ENCODE measurements around the gene DYNC1I1.

GRCh38 chr7:96045919-96046318 lies 273.6 kb downstream of the DYNC1I1 start:
- TF ChIP-seq BHLHE40 (IDR thresholded peaks at IDR 0.05; ENCODE audit: low read depth, low read length) (no peak), CTCF (conservative IDR thresholded peaks at IDR 0.05; ENCODE audit: low read depth, low read length) (no peak), RAD21 (IDR thresholded peaks at IDR 0.05; ENCODE audit: low read length) (no peak), FOS (IDR thresholded peaks at IDR 0.05; ENCODE audit: low read depth, low read length) (no peak), SMC3 (IDR thresholded peaks at IDR 0.05; ENCODE audit: low read depth, low read length) (no peak), ELK1 (IDR thresholded peaks at IDR 0.05; ENCODE audit: borderline replicate concordance, low read depth, low read length) (no peak), POLR2A (IDR thresholded peaks at IDR 0.05; ENCODE audit: low read depth, low read length) (no peak), RCOR1 (IDR thresholded peaks at IDR 0.05; ENCODE audit: insufficient replicate concordance, low read length) (no peak)
